ENCODE data around the gene RALBP1.
A peak's percentile ranks its signal among the peaks of the same experiment; 100 is the strongest.

RALBP1 gene

DNA sequence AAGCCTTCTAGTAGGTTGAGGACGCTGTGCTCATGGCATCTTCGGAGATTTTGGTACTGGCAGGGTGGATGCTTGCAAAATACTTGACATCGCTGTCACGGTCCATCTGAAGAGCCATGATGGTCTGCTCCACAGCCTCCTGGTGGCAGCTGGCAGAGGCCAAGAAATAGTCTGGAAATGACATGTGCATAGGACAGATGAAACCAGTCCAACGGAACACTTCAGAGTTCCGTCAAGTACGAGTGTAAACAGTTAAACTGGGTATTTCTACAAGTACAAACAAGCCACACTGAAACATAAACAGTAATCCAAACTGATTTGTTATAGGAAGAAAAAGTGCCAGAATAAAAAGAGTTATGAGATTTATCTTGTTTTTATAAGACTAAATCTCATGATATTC is 72.5 kb downstream of the RALBP1 start:
- no peak for DNase-seq (ENCODE audit: low read depth, low spot score)

- DNase-seq (ENCODE audit: low read depth, low spot score) = no peak
Measured at GRCh38 chr18:9549405-9549804, 74.1 kb downstream of the RALBP1 start.

GRCh38 chr18:9550429-9550828 is 75.1 kb downstream of the RALBP1 start:
- no peak for DNase-seq (ENCODE audit: low read depth, low spot score)

GRCh38 chr18:9552191-9552590 is 76.9 kb downstream of the RALBP1 start:
- DNase-seq (ENCODE audit: low read depth, low spot score) = no peak

GRCh38 chr18:9552616-9553015 is 77.3 kb downstream of the RALBP1 start:
- no peak for DNase-seq (ENCODE audit: low read depth, low spot score)

- no peak for DNase-seq (ENCODE audit: low read depth, low spot score)
Measured at GRCh38 chr18:9557250-9557943, 82.1 kb downstream of the RALBP1 start.

DNA sequence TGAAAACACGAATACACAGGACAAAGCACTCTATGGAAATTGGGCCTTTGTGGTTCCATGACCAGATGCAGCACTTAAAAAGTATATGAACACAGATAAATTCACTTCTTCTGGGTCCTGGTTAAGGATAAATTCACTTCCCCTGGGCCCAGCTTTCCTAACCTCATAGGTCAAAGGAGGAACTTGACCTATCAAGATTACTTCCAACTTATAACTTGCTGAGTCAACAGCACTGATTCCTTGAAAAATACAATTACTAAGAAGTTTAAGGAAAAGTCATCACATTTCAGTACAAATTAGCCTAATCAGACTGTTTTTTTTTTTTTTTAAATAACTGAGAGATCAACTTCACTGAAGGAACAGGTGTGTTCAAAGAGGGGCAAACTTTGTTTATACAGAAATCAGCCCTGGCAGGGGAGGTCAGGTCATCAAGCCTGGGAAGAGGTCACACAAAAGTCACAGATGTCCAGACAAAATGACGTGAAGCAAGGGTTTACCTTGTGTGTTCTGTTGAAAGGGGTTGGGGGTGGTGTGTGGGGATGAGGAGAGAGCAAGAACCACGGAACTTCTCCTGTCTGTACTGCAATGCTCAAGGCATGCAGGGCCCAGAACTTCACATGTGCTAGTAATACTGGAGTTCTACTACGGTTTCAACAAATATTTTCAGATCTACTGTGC is 83.2 kb downstream of the RALBP1 start:
- DNase-seq (ENCODE audit: low read depth, low spot score) = no peak

- DNase-seq (ENCODE audit: low read depth, low spot score) = no peak
Measured at GRCh38 chr18:9559253-9559652, 83.9 kb downstream of the RALBP1 start.

GRCh38 chr18:9561759-9562158 is 86.4 kb downstream of the RALBP1 start:
- no peak for DNase-seq (ENCODE audit: low read depth, low spot score)

DNA sequence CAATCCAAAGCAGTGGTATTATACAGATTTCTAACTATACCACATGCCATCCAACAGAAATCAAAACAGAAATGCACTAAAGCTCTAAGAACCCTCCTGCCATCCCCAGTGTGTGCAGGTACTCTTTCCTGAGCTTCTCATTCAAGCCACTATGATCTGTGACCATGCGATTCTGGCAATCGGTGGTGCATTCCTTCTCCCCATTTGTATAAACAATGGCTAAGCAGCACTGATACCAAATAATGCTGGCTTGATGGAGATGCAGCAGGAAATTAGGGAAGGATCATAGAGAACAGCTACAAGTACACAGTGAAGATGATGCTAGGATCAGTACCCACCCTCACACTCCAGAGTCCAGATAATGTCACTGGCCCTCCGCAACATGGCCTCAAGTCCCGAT is 87.3 kb downstream of the RALBP1 start:
- no peak for DNase-seq (ENCODE audit: low read depth, low spot score)

DNA sequence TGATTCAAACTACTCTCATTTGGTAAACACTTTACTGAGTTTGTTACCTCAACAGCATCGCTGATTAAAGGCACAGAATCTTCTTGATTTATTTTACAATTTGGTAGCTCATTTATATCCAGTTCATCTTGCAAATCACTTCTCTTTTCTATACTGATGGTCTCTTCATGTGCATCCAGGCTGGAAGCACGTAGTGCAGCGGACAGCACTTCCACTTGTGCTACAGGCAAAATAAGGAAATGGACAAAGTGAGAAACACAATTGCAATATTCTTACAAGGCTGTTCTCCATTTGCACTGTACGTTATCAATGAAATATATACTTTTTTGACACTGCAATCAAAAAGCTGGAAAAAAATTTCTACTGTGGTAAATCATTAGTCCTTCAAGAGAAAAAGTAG is 88.0 kb downstream of the RALBP1 start:
- no peak for DNase-seq (ENCODE audit: low read depth, low spot score)

GRCh38 chr18:9565407-9565806 is 90.1 kb downstream of the RALBP1 start:
- no peak for DNase-seq (ENCODE audit: low read depth, low spot score)

- DNase-seq (ENCODE audit: low read depth, low spot score) = no peak
Measured at GRCh38 chr18:9568186-9568585, 92.9 kb downstream of the RALBP1 start.

- DNase-seq (ENCODE audit: low read depth, low spot score) = no peak
Measured at GRCh38 chr18:9569178-9569577, 93.9 kb downstream of the RALBP1 start.

GRCh38 chr18:9570255-9570654 is 94.9 kb downstream of the RALBP1 start:
- no peak for DNase-seq (ENCODE audit: low read depth, low spot score)

DNA sequence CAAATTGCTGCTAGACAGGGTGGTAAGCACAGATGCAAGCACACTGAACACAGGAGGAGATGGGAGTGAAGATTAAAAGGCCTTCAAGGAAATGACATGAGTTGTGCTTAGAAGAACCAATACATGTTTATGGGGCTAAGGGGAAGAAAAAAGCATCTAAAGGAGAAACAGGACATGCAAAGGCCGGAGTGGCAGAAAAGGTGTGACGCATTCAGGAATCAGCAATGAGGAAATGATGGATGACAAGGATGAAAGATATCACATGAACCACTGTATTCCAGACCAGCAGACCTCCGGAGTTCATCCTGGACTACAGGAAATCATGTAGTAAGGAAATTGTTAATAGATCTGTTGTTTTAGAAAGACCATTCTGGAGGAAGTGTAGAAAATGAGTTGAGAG is 96.2 kb downstream of the RALBP1 start:
- DNase-seq (ENCODE audit: low read depth, low spot score) = no peak

DNA sequence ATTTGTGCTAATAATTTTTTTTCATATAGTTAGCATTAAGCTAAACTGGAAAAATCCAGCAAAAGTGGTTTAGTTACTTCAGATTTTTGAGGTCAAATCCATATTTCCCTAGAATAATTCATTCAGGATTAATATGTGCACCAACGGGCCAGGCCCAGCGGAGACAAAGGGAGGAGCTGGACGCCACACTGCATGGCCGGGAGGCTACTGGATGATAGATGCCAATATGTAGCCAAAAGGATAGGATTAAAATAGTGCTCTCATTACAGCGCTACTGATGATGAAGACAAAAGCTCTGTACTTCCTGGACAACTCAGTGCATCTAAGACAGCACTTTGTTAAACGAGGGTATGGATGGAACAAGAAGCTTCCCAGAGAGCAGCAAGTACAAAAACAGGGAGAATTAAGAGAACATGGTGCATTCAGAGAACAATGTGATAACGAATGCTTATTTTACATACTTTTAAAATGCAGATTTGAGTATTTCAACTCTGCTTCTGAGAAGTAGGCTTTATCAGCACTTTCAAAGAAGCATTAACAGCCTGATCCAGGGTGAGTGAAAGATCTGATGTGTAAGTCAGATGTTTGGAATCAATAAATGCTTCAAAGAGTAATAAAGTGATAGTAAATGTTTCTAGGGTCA is 99.3 kb downstream of the RALBP1 start:
- DNase-seq (ENCODE audit: low read depth, low spot score) = no peak

GRCh38 chr18:9575558-9575957 is 100.2 kb downstream of the RALBP1 start:
- DNase-seq (ENCODE audit: low read depth, low spot score) = peak; percentile 91

- no peak for DNase-seq (ENCODE audit: low read depth, low spot score)
Measured at GRCh38 chr18:9577361-9577760, 102.0 kb downstream of the RALBP1 start.

DNA sequence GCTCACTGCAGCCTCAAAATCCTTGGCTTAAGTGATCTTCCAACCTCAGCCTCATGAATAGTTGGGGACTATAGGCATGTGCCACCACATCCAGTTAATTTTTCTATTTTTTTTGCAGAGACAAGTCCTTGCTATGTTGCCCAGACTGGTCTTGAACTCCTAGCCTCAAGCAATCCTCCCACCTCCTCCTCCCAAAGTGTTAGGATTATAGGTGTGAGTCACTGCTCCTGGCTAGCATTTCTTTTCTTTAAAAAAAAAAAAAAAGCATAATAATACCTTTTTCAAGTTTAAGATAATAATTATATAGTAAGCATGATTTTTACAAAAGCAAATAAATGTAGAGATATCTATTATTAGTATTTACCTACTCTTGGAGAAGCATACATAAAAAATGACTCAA is 103.0 kb downstream of the RALBP1 start:
- no peak for DNase-seq (ENCODE audit: low read depth, low spot score)

DNA sequence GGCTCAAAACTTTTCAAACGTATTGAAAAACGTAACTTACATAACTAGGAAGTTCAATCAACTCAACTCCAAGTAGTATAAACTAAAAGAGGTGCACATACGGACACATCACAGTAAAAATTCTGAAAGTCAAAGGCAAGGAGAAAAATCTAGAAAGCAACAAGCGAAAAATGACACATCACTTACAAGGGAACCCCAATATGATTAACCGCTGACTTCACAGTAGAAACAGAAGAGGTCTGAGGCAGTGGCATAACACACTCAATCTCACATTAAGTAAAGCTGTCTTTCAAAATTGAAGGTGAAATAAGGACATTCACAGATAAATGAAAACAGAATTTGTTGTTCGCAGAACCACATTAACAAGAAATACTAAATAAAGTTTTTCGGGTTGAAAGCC is 106.4 kb downstream of the RALBP1 start:
- DNase-seq (ENCODE audit: low read depth, low spot score) = no peak

- DNase-seq (ENCODE audit: low read depth, low spot score) = no peak
Measured at GRCh38 chr18:9586814-9587213, 111.5 kb downstream of the RALBP1 start.
